ENCODE data around the gene CBR3.
"Not testable (repeated sequence)": the region's sequence is repeated elsewhere in the genome, so short reads cannot be mapped to it uniquely, and the experiment has no call there.

- not testable (repeated sequence) for TF ChIP-seq CTCF (IDR thresholded peaks at IDR 0.05); POLR2AphosphoS5 (IDR thresholded peaks at IDR 0.05; ENCODE audit: low read depth, low read length); REST (IDR thresholded peaks at IDR 0.05; ENCODE audit: insufficient read depth in 1 of 2, low read depth in 2 of 2, low read length in 1 of 2); SIN3A (IDR thresholded peaks at IDR 0.05; ENCODE audit: borderline replicate concordance, insufficient read depth, low read depth, low read length)
These were observed 9.4 kb downstream of the CBR3 start for GRCh38 chr21:36144233-36144632.
